NT2/D1 (cell line): ENCODE data around the gene FAM163A.

ENCODE experiments used
- DNase-seq: peaks from one replicate; pipeline ENCODE4 v3.0.0-alpha.2; 2011; ENCODE audit warnings: low read depth, low spot score
- H3K27me3 ChIP-seq: 2 replicates; pipeline ENCODE4 v1.6.0; 2011; ENCODE audit warnings: mild to moderate bottlenecking; ENCODE audit not compliant: insufficient read length, insufficient read depth
- H3K36me3 ChIP-seq: 2 replicates; pipeline ENCODE4 v1.6.1; 2011; ENCODE audit warnings: mild to moderate bottlenecking, low read length, mixed read lengths; ENCODE audit not compliant: insufficient read depth, insufficient read length
- H3K4me1 ChIP-seq: 2 replicates; pipeline ENCODE4 v1.5.1; 2011; ENCODE audit not compliant: insufficient read depth, insufficient read length
- H3K4me3 ChIP-seq: 2 replicates; pipeline ENCODE4 v1.5.1; 2011; ENCODE audit warnings: low read depth; ENCODE audit not compliant: insufficient read length
- H3K9ac ChIP-seq: 2 replicates; pipeline ENCODE4 v1.6.0; 2011; ENCODE audit warnings: low read depth; ENCODE audit not compliant: insufficient read length
- H3K9me3 ChIP-seq: 2 replicates; pipeline ENCODE4 v1.5.1; 2011; ENCODE audit warnings: mild to moderate bottlenecking, low read length; ENCODE audit not compliant: insufficient read depth
- SUZ12 ChIP-seq: IDR thresholded peaks from 2 replicates; pipeline ENCODE4 v1.6.1; 2011; ENCODE audit not compliant: insufficient read length, insufficient read depth; ENCODE audit errors: extremely low read depth
- YY1 ChIP-seq: IDR thresholded peaks from 2 replicates; pipeline ENCODE4 v1.6.1; 2011; ENCODE audit not compliant: insufficient read length, insufficient read depth
- ZNF274 ChIP-seq: IDR thresholded peaks from 2 replicates; pipeline ENCODE4 v1.6.1; 2011; ENCODE audit warnings: mild to moderate bottlenecking, low read depth, low read length

Gene FAM163A

GRCh38 chr1:179709841-179710329, 33.2 kb upstream of the FAM163A start:
- Histone ChIP-seq H3K27me3 (no peaks in the 10 kb centered on the region), H3K4me1 (no peaks in the 10 kb centered on the region), H3K9ac (no peak overlapping the region), H3K36me3 (no peaks in the 10 kb centered on the region), H3K4me3 (no peak overlapping the region), H3K9me3 (peaks cover 18% of the 10 kb centered on the region)
- no peak for TF ChIP-seq SUZ12
- no peak for TF ChIP-seq YY1
- TF ChIP-seq ZNF274 = no peak
- no peak for DNase-seq

- Histone ChIP-seq H3K9me3 (peaks cover 54% of the 10 kb centered on the region), H3K27me3 (no peaks in the 10 kb centered on the region), H3K4me1 (no peaks in the 10 kb centered on the region), H3K9ac (no peak overlapping the region), H3K4me3 (no peak overlapping the region), H3K36me3 (no peaks in the 10 kb centered on the region)
- TF ChIP-seq YY1 = no peak
- no peak for TF ChIP-seq ZNF274
- TF ChIP-seq SUZ12 = no peak
- DNase-seq = no peak
Measured at GRCh38 chr1:179714159-179714558, 28.9 kb upstream of the FAM163A start.

GRCh38 chr1:179714623-179715022, 28.5 kb upstream of the FAM163A start:
- H3K9ac ChIP-seq = no peak overlapping the region
- no peaks in the 10 kb centered on the region for H3K4me1 ChIP-seq
- H3K4me3 ChIP-seq = no peak overlapping the region
- DNase-seq = no peak
- peaks cover 56% of the 10 kb centered on the region for H3K9me3 ChIP-seq
- no peaks in the 10 kb centered on the region for H3K36me3 ChIP-seq
- TF ChIP-seq SUZ12 = no peak
- TF ChIP-seq YY1 = no peak
- no peak for TF ChIP-seq ZNF274
- H3K27me3 ChIP-seq = no peaks in the 10 kb centered on the region

GRCh38 chr1:179719272-179719671, 23.8 kb upstream of the FAM163A start:
- Histone ChIP-seq H3K4me1 (no peaks in the 10 kb centered on the region), H3K9ac (no peak overlapping the region), H3K27me3 (no peaks in the 10 kb centered on the region), H3K9me3 (peaks cover 57% of the 10 kb centered on the region), H3K36me3 (no peaks in the 10 kb centered on the region), H3K4me3 (no peak overlapping the region)
- TF ChIP-seq SUZ12 = no peak
- TF ChIP-seq YY1 = no peak
- TF ChIP-seq ZNF274 = no peak
- no peak for DNase-seq

- Histone ChIP-seq H3K36me3 (no peaks in the 10 kb centered on the region), H3K9me3 (no peaks in the 10 kb centered on the region), H3K9ac (no peak overlapping the region), H3K27me3 (no peaks in the 10 kb centered on the region), H3K4me3 (no peak overlapping the region), H3K4me1 (no peaks in the 10 kb centered on the region)
- TF ChIP-seq YY1 = no peak
- no peak for TF ChIP-seq ZNF274
- no peak for TF ChIP-seq SUZ12
- DNase-seq = no peak
Measured at GRCh38 chr1:179728271-179728670, 14.8 kb upstream of the FAM163A start.

GRCh38 chr1:179729881-179730280, 13.2 kb upstream of the FAM163A start:
- Histone ChIP-seq H3K9me3 (no peaks in the 10 kb centered on the region), H3K4me3 (no peak overlapping the region), H3K36me3 (no peaks in the 10 kb centered on the region), H3K27me3 (no peaks in the 10 kb centered on the region), H3K4me1 (no peaks in the 10 kb centered on the region), H3K9ac (no peak overlapping the region)
- no peak for DNase-seq
- TF ChIP-seq SUZ12 (no peak), YY1 (no peak), ZNF274 (no peak)

GRCh38 chr1:179731643-179732042, 11.4 kb upstream of the FAM163A start:
- H3K27me3 ChIP-seq = no peaks in the 10 kb centered on the region
- no peaks in the 10 kb centered on the region for H3K4me1 ChIP-seq
- no peak overlapping the region for H3K9ac ChIP-seq
- DNase-seq = no peak
- TF ChIP-seq ZNF274 (no peak), SUZ12 (no peak), YY1 (no peak)
- H3K36me3 ChIP-seq = no peaks in the 10 kb centered on the region
- H3K4me3 ChIP-seq = no peak overlapping the region
- no peaks in the 10 kb centered on the region for H3K9me3 ChIP-seq

- Histone ChIP-seq H3K4me3 (peak overlapping the region; percentile 60), H3K36me3 (no peaks in the 10 kb centered on the region), H3K9me3 (peaks cover 4% of the 10 kb centered on the region; the same call in 1 of the 2 replicates), H3K9ac (peak overlapping the region; percentile 76), H3K4me1 (peaks cover 7% of the 10 kb centered on the region), H3K27me3 (peaks cover 73% of the 10 kb centered on the region)
- DNase-seq = no peak
- TF ChIP-seq ZNF274 (no peak), YY1 (no peak), SUZ12 (no peak)
Measured at GRCh38 chr1:179742291-179742690, 800 bp upstream of the FAM163A start.
